ENCODE results near the gene SYNGR1. TPM values are rescaled to one million over a fixed set of nuclear protein-coding genes. Genes with fewer than 3 reads are reported as not detected.

Gene SYNGR1
- polyA plus RNA-seq, 3 donors = 18.0 to 54.9 (median 39.6) TPM

GRCh38 chr22:39360674-39361413, 11.1 kb downstream of the SYNGR1 start:
- no peaks in the 10 kb centered on the region for H3K9me3 ChIP-seq (replicated peaks in 1 of 2; ENCODE audit: control insufficient read depth in 1 of 2, insufficient read depth in 1 of 2, low read length in 2 of 2)
- Mint-ChIP-seq H3K9me3 (no peaks in the 10 kb centered on the region), H3K36me3 (peaks cover 9 to 15% of the 10 kb centered on the region in 2 donors), H3K27ac (peak overlapping the region in 2 of 7 donors; percentile 42 to 44), H3K4me1 (peaks cover 31% of the 10 kb centered on the region), H3K4me3 (no peak overlapping the region), H3K27me3 (ENCODE audit: low read depth in 3 of 3) (peaks cover 0 to 3% (median 0%) of the 10 kb centered on the region in 3 donors)
- H4K20me1 ChIP-seq (ENCODE audit: insufficient read depth, low read length) = no peaks in the 10 kb centered on the region
- H2AFZ ChIP-seq (ENCODE audit: insufficient read depth, low read depth, low read length, poor library complexity, severe bottlenecking) = no peak overlapping the region
- TF ChIP-seq CTCF (IDR thresholded peaks at IDR 0.05) = no peak
- H3K4me3 ChIP-seq (replicated peaks in 1 of 3; ENCODE audit: low read depth in 2 of 3, low read length in 3 of 3) = no peak overlapping the region
- H3K79me2 ChIP-seq (ENCODE audit: insufficient read depth, low read length) = peaks cover 15% of the 10 kb centered on the region
- H3K27me3 ChIP-seq (ENCODE audit: control insufficient read depth in 2 of 2, insufficient read depth in 2 of 2, low read length in 2 of 2) = no peaks in the 10 kb centered on the region
- peaks cover 0 to 7% of the 10 kb centered on the region in 2 donors for H3K36me3 ChIP-seq (replicated peaks in 1 of 2; ENCODE audit: control insufficient read depth in 1 of 2, insufficient read depth in 2 of 2, low read length in 2 of 2)
- DNase-seq = no peak
- no peak overlapping the region for H3K9ac ChIP-seq (ENCODE audit: insufficient read depth, low read length, poor library complexity, severe bottlenecking)
- H3K4me2 ChIP-seq (replicated peaks; ENCODE audit: extremely low read depth, low read length, poor library complexity, severe bottlenecking) = no peak overlapping the region
- H3K27ac ChIP-seq (ENCODE audit: low read depth in 1 of 2, low read length in 2 of 2) = no peak overlapping the region
- intact Hi-C loops (cut with micrococcal nuclease) = no loop called here
- H3K4me1 ChIP-seq (ENCODE audit: control insufficient read depth in 1 of 2, insufficient read depth in 2 of 2, low read length in 2 of 2) = peaks cover 0 to 3% of the 10 kb centered on the region in 2 donors
- 83% methylated on average over 13 of the region's 14 CpGs for WGBS (ENCODE audit: insufficient coverage)

GRCh38 chr22:39361496-39361895, 11.7 kb downstream of the SYNGR1 start:
- 100% methylated on average over 4 of the region's 7 CpGs for WGBS (ENCODE audit: insufficient coverage)
- H2AFZ ChIP-seq (ENCODE audit: insufficient read depth, low read depth, low read length, poor library complexity, severe bottlenecking) = no peak overlapping the region
- TF ChIP-seq CTCF (IDR thresholded peaks at IDR 0.05) = no peak
- H3K4me1 Mint-ChIP-seq = peaks cover 30% of the 10 kb centered on the region
- no peak for DNase-seq
- H3K79me2 ChIP-seq (ENCODE audit: insufficient read depth, low read length) = peaks cover 10% of the 10 kb centered on the region
- peaks cover 9 to 15% of the 10 kb centered on the region in 2 donors for H3K36me3 Mint-ChIP-seq
- no peaks in the 10 kb centered on the region for H3K27me3 ChIP-seq (ENCODE audit: control insufficient read depth in 2 of 2, insufficient read depth in 2 of 2, low read length in 2 of 2)
- no peak overlapping the region for H3K27ac Mint-ChIP-seq
- no peak overlapping the region for H3K4me2 ChIP-seq (replicated peaks; ENCODE audit: extremely low read depth, low read length, poor library complexity, severe bottlenecking)
- H3K36me3 ChIP-seq (replicated peaks in 1 of 2; ENCODE audit: control insufficient read depth in 1 of 2, insufficient read depth in 2 of 2, low read length in 2 of 2) = peaks cover 0 to 7% of the 10 kb centered on the region in 2 donors
- H3K9ac ChIP-seq (ENCODE audit: insufficient read depth, low read length, poor library complexity, severe bottlenecking) = no peak overlapping the region
- peaks cover under 1 to 3% of the 10 kb centered on the region in 2 donors for H3K4me1 ChIP-seq (ENCODE audit: control insufficient read depth in 1 of 2, insufficient read depth in 2 of 2, low read length in 2 of 2)
- no peak overlapping the region for H3K4me3 Mint-ChIP-seq
- intact Hi-C loops (cut with micrococcal nuclease) = no loop called here
- peaks cover 0 to 3% (median 0%) of the 10 kb centered on the region in 3 donors for H3K27me3 Mint-ChIP-seq (ENCODE audit: low read depth in 3 of 3)
- no peaks in the 10 kb centered on the region for H3K9me3 ChIP-seq (replicated peaks in 1 of 2; ENCODE audit: control insufficient read depth in 1 of 2, insufficient read depth in 1 of 2, low read length in 2 of 2)
- H3K4me3 ChIP-seq (replicated peaks in 1 of 3; ENCODE audit: low read depth in 2 of 3, low read length in 3 of 3) = no peak overlapping the region
- no peaks in the 10 kb centered on the region for H3K9me3 Mint-ChIP-seq
- H4K20me1 ChIP-seq (ENCODE audit: insufficient read depth, low read length) = no peaks in the 10 kb centered on the region
- no peak overlapping the region for H3K27ac ChIP-seq (ENCODE audit: low read depth in 1 of 2, low read length in 2 of 2)

Data from CD14-positive monocyte (primary cell).